Measurements from ENCODE around the gene OXSR1.
"Not testable (repeated sequence)": the region's sequence is repeated elsewhere in the genome, so short reads cannot be mapped to it uniquely, and the experiment has no call there.

OXSR1 gene

GRCh38 chr3:38270606-38271005, 105.3 kb downstream of the OXSR1 start:
- no peak for DNase-seq (ENCODE audit: low spot score)

- no peak for DNase-seq (ENCODE audit: low spot score)
These were observed 106.2 kb downstream of the OXSR1 start for GRCh38 chr3:38271553-38271952.

DNA sequence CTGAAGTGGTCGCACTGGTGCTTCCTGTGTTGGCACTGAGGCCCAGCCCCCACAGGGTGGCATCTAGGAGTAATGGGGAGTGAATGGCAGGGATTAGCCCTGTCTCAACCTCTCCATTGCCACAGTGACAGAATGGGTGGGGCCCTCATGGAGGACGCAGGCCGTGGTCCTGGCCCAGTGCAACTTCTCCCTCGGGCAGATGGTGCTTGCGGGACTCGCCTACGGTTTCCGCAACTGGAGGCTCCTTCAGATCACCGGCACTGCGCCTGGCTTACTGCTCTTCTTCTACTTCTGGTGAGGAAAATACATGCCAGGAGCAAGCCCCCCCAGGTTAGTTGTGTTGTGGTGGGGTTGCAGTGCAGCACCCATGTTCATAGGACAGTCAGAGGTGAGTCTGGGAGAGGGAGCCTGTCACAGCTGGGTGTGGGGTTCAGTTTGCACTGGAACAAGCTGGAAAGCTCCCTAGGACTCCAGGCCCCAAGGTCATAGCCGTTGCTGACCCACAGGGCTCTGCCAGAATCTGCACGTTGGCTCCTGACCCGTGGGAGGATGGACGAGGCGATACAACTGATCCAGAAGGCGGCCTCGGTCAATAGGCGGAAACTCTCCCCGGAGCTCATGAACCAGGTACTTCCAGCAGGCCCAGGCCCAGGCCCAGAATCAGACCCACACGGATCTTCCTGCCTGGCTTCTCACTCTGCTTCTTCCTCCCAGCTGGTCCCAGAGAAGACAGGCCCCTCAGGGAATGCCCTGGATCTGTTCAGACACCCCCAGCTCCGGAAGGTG, 109.7 kb downstream of the OXSR1 start:
- no peak for DNase-seq (ENCODE audit: low spot score)

- no peak for DNase-seq (ENCODE audit: low spot score)
These were observed 110.3 kb downstream of the OXSR1 start for GRCh38 chr3:38275658-38276057.

GRCh38 chr3:38276081-38276916, 111.0 kb downstream of the OXSR1 start:
- DNase-seq (ENCODE audit: low spot score) = no peak

DNA sequence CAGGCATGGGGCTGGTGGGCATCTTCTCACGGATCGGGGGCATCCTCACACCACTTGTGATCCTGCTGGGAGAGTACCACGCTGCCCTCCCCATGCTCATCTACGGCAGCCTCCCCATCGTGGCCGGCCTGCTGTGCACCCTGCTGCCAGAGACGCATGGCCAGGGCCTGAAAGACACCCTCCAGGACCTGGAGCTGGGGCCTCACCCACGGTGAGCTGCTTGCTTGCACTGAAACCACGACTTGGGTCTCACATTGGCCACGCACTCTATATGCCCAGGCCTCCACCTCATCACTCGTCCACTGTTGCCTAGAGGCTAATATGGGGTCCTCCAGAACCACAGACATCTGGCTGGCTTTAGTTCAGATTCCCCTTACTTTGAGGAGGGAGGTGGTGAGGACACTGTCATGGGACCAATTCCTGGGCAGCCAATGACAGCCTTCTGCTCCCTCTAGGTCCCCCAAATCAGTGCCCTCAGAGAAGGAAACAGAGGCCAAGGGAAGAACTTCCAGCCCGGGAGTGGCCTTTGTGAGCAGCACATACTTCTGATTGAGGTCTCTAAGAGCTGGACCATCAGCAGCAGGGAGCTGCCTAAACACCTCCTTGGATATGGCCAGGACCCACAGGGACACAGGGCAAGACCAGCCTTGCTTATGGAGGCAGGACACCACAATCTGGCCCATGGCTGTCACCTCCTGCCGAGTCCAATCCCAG, 111.7 kb downstream of the OXSR1 start:
- DNase-seq (ENCODE audit: low spot score) = no peak

DNA sequence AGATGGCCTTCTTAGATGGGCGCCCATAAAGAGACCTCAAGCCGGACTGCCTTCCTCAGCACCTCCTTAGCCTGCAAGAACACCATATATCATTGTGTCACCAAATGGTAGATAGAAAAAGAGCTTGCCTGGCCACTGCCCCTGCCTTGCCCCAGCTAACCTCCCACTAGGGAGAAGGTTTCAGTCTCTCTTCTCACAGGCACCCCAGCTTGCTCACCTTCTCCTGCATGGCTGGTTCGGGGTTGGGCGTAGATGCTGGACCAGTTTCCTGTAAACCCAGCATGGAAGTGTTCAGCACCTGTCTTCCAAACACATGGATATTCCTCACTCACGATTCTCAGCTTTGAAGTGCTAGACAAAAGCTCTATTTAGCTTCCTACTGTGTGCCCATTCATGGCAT, 113.5 kb downstream of the OXSR1 start:
- DNase-seq (ENCODE audit: low spot score) = no peak

GRCh38 chr3:38281895-38282686, 116.8 kb downstream of the OXSR1 start, which contains the start of gene SLC22A14:
TSS of gene SLC22A14 (plus strand) at chr3:38282294. CDS start at chr3:38306027, 23,733 bp downstream.
- no peak for DNase-seq (ENCODE audit: low spot score)

DNA sequence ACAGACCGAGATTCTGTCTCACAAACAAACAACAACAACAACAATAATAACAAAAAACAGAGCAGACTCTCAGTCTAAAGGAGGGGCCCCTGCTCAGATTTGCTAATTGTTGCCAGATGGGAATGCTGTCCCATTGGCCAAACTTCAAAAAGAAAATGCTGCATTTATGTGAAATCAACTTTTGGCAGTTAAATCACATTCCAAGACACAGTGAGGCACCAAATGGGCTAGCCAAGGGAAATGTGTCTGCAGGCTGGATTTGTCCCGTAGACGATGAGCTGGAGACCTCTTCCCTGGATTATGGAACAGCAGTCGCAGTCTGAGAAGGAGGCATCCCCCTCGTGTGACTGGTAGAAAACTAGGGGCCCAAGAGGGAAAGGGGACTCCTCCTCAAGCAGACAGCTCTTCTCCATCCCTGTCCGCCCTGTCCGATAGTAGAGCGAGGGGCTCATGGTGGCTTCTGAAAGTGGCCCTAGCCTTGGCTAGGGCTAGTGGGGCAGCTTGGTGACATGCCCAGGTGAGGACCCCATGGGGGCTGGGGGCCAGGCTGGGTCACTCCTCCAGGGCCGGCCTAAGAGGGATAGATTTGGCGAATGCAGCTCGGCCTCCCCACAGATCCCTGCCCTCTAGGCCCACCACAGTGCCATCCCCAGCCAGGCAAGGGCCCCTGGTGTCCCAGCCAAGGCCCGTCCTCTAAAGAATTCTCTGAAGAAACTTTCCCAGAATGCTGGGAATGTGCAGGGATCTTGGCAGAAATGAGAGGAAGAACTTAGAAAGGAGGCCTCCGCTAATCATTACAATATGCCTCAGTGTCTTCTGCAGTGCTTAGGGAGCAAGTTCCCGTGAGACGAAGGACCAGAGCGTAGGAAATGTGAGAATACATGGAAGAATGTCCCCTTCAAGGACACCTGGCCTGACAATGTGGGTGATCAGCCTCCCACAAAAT, 118.7 kb downstream of the OXSR1 start:
- no peak for DNase-seq (ENCODE audit: low spot score)

DNA sequence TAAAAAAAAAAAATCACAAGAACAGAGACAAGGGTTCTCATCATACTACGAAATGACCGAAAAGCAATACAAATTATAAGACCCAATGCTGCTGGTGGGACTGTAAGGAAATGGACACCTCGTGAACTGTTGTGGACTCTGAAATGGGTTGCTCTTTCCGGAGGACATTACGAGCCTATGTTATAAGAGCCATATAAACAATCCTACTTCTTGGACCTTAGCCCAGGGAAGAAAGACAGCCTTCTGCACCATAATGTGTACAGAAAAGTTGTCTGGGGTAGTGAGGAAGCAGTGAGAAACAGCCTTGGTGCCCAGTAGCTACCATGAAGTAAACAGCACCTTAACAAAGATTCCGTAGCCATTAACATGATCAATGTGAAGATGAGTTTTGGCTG, 119.4 kb downstream of the OXSR1 start:
- DNase-seq (ENCODE audit: low spot score) = no peak

GRCh38 chr3:38289286-38290217, 124.2 kb downstream of the OXSR1 start:
- DNase-seq (ENCODE audit: low spot score) = not testable (repeated sequence)

- not testable (repeated sequence) for DNase-seq (ENCODE audit: low spot score)
These were observed 131.7 kb downstream of the OXSR1 start for GRCh38 chr3:38297053-38297452.

- no peak for DNase-seq (ENCODE audit: low spot score)
These were observed 132.2 kb downstream of the OXSR1 start for GRCh38 chr3:38297537-38297936.

DNA sequence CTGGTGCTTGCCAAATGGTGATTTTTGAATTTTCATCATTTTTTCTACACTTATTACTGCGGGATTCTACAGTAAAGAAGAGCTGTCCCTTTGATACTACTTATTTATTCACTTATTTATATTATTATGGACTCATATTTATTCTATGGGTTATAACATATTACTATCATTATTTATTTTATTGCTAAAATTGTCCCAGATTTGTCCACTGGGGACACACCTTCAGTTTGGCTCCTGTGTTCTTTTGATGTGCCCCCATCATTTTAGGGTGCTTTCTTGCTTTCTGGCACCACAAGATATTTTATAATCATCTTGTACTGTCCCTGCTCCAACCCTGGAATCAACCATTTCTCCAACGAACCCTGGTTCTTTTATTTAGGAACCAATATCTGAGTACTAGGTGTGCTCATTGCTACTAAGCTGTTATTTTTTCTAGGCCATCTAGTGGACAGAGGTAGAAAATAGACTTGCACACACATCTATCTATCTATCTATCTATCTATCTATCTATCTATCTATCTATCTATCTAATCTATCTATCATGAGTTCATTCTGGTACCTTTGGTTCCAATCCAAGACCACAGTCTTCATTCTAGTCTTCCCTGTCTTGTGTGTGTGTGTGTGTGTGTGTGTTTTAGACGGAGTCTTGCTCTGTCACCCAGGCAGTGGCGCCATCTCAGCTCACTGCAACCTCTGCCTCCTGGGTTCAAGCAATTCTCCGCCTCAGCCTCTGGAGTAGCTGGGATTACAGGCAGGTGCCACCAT, 132.8 kb downstream of the OXSR1 start:
- peak; percentile 4 for DNase-seq (ENCODE audit: low spot score)
